ENCODE measurements around the gene SEC16B.

DNA sequence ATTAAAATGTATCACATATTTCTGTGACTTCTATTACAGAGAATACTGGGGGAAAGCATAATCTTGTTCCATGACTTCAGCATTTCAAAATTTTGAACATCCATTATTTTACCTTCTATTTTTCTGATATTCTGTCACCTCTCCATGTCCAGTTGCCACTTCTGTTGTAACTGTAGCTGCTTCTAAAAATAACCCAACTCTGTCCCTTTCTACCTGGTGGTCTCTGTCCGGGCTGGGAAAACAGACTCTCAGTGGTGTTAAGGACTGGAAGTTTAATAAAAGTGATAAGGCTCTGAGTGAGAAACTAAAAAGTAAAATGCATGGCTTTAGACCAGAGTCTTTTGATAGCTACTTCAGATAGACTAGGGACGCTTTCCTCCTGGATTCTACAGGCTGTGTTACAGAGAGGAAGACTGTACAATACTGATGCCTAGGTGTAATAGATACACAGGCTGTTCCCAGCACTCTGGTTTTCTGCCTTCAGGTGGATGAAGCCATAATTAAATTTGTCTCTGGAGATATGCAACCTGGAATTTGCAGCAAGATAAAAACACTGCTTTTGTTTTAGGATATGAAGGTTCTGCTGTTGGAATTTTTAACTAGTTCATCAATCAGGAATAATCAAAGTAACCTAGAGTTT is 42.1 kb upstream of the SEC16B start:
- TF ChIP-seq POLR2AphosphoS5 (IDR thresholded peaks at IDR 0.05; ENCODE audit: insufficient read depth in 1 of 2, low read depth in 1 of 2) (no peak), POLR2A (IDR thresholded peaks at IDR 0.05) (no peak)
